Kidney (tissue), 14 donors: ENCODE data around the gene TSFM. TPM values are rescaled to one million over a fixed set of nuclear protein-coding genes. Genes with fewer than 3 reads are reported as not detected.

Experiments
- DNase-seq, 5 donors: peaks; one replicate each; pipeline ENCODE4 v3.0.0-alpha.2; 2013 to 2020
- FAIRE-seq: peaks from 2 replicates; lab custom pipeline; 2012; peaks lifted over from hg19 to GRCh38; lab: Jason Lieb, UNC
- H3K27ac ChIP-seq, 2 donors: one replicate each; pipeline ENCODE4 v1.7.0; 2013; ENCODE audit warnings: low read depth in 2 of 2, low read length in 2 of 2, inconsistent platforms in 1 of 2
- H3K27me3 ChIP-seq: one replicate; pipeline ENCODE4 v1.7.1; 2013; ENCODE audit warnings: low read length, inconsistent platforms; ENCODE audit not compliant: control insufficient read depth, insufficient read depth
- H3K36me3 ChIP-seq, 3 donors: one replicate each; pipeline versions ENCODE4 v1.7.0 to v1.7.1; 2013; ENCODE audit warnings: low read length in 3 of 3, control low read depth in 1 of 3, inconsistent platforms in 1 of 3; ENCODE audit not compliant: insufficient read depth in 3 of 3, control insufficient read depth in 2 of 3
- H3K4me1 ChIP-seq, 3 donors: one replicate each; pipeline versions ENCODE4 v1.7.0 to v1.7.1; 2013; ENCODE audit warnings: low read length in 3 of 3, inconsistent platforms in 1 of 3, low read depth in 1 of 3; ENCODE audit not compliant: control insufficient read depth in 2 of 3, insufficient read depth in 2 of 3
- H3K4me3 ChIP-seq, 3 donors: one replicate each; pipeline versions ENCODE4 v1.7.0 to v1.8.1; 2013; ENCODE audit warnings: low read length in 3 of 3, control low read depth in 1 of 3, inconsistent platforms in 1 of 3
- H3K9ac ChIP-seq, 3 donors: one replicate each; pipeline versions ENCODE4 v1.7.0 to v1.7.1; 2013; ENCODE audit warnings: low read length in 3 of 3, control low read depth in 1 of 3, inconsistent platforms in 1 of 3
- H3K9me3 ChIP-seq, 3 donors: one replicate each; pipeline versions ENCODE4 v1.7.0 to v1.7.1; 2013; ENCODE audit warnings: low read length in 3 of 3, control low read depth in 1 of 3, inconsistent platforms in 1 of 3; ENCODE audit not compliant: control insufficient read depth in 2 of 3, insufficient read depth in 1 of 3
- intact Hi-C: fragments of 100-400 bp; cut with DNase I; formaldehyde crosslinking; loops from one replicate; pipeline ENCODE4 v1.11.1; 2022
- polyA plus RNA-seq: library from polyadenylated mRNA; stranded (reverse); fragments of 350-450 nt; fragmentation: Illumina TruSeq; extraction: RNeasy Lipid Tissue Mini Kit (QIAGEN cat#74804); gene quantifications from one replicate; pipeline ENCODE4 v1.2.3, GENCODE V29; 2014; ENCODE audit warnings: low read depth, low replicate concordance; ENCODE audit not compliant: insufficient read depth
- total RNA-seq: library from RNA; stranded (reverse); fragmentation: NEBNext Ultra II Directional; extraction: Animal tissue kit (Norgen Biotek cat#: 25700); gene quantifications from one replicate; pipeline ENCODE4 v1.2.1, GENCODE V29; 2021
- TF ChIP-seq, protein P1 (sequence below): IDR thresholded peaks from 3 replicates; pipeline ENCODE4 v1.5.1; 2012; ENCODE audit warnings: mild to moderate bottlenecking, moderate library complexity, borderline replicate concordance; ENCODE audit not compliant: insufficient read depth; ENCODE audit errors: extremely low read depth
- donor health status: control.
- donor health status: control.
- donor health status: control.
- donor health status: control.
- donor health status: control.
- donor health status: DM: yes; HTN: yes; CAD: no.
- donor health status: Normal renal cell carcinoma (clear cell type).

TSFM gene
- total and polyA plus RNA-seq, 2 donors from 2014 or later, result 32.8 to 84.6 TPM

GRCh38 chr12:57735198-57735855 is 47.3 kb upstream of the TSFM start:
- no peak overlapping the region for H3K27ac ChIP-seq
- no peak for DNase-seq
- H3K27me3 ChIP-seq, result peaks cover 41% of the 10 kb centered on the region
- H3K9ac ChIP-seq, result no peak overlapping the region
- no peaks in the 10 kb centered on the region for H3K36me3 ChIP-seq
- TF ChIP-seq, protein P1, sequence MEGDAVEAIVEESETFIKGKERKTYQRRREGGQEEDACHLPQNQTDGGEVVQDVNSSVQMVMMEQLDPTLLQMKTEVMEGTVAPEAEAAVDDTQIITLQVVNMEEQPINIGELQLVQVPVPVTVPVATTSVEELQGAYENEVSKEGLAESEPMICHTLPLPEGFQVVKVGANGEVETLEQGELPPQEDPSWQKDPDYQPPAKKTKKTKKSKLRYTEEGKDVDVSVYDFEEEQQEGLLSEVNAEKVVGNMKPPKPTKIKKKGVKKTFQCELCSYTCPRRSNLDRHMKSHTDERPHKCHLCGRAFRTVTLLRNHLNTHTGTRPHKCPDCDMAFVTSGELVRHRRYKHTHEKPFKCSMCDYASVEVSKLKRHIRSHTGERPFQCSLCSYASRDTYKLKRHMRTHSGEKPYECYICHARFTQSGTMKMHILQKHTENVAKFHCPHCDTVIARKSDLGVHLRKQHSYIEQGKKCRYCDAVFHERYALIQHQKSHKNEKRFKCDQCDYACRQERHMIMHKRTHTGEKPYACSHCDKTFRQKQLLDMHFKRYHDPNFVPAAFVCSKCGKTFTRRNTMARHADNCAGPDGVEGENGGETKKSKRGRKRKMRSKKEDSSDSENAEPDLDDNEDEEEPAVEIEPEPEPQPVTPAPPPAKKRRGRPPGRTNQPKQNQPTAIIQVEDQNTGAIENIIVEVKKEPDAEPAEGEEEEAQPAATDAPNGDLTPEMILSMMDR, result no peak
- intact Hi-C loops, result no loop called here
- H3K9me3 ChIP-seq, result no peaks in the 10 kb centered on the region
- no peak overlapping the region for H3K4me3 ChIP-seq
- H3K4me1 ChIP-seq, result peaks cover 0 to 7% (median 4%) of the 10 kb centered on the region in 3 donors
- no peak for FAIRE-seq

DNA sequence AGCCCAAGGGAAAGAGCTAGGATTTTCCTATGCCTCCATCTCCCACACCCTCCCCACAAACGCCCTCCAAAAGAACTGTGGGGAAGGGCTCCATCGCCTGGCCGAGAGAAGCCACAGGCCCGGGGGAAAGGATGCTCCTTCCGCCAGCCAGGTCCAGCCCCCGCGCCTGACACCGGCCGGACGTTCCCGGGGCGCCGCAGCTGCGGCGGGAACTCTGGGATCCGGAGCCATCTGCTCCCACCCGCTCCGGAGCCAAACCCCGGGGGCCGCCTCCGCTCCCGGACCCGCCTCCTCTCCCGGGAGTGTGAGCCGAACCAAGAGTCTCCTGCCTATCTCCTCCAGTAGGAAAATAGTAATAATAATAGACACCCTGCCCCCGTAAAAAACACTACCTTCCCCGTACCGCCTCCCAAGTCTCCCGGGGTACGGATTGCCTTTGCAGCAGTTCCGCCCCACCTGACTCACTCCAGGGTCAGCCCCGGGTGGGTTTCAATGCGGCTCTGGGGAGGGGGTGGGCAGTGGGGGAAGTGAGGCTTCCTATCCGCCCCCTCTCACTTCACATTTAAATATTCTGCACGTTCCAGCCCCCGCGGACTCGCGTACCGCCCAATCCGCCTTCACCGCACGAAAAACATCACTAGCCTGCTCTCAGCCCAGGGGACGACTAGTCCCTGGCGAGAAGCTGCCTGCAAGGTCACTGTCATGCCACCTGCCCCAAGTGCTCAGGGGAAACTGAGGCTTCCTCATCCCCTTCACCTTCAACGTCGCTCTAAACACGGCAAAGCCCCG is 46.4 kb upstream of the TSFM start:
- no peaks in the 10 kb centered on the region for H3K36me3 ChIP-seq
- peaks cover 45% of the 10 kb centered on the region for H3K27me3 ChIP-seq
- no peak overlapping the region for H3K4me3 ChIP-seq
- FAIRE-seq (no peak), DNase-seq (peak in 2 of 5 donors; percentile 48 to 70)
- H3K9ac ChIP-seq, result no peak overlapping the region
- no peaks in the 10 kb centered on the region for H3K9me3 ChIP-seq
- H3K4me1 ChIP-seq, result peaks cover 0 to 7% (median 4%) of the 10 kb centered on the region in 3 donors
- intact Hi-C loops, result no loop called here
- TF ChIP-seq, protein P1, result no peak
- H3K27ac ChIP-seq, result no peak overlapping the region

GRCh38 chr12:57736741-57737466 is 45.7 kb upstream of the TSFM start:
- Histone ChIP-seq H3K27ac (no peak overlapping the region), H3K9me3 (no peaks in the 10 kb centered on the region), H3K4me1 (peaks cover 0 to 7% (median 4%) of the 10 kb centered on the region in 3 donors), H3K36me3 (no peaks in the 10 kb centered on the region), H3K4me3 (no peak overlapping the region), H3K9ac (no peak overlapping the region), H3K27me3 (peaks cover 45% of the 10 kb centered on the region)
- intact Hi-C loops, result no loop called here
- FAIRE-seq (no peak), DNase-seq (no peak)
- TF ChIP-seq, protein P1, result no peak
